SU-DHL-6 (cell line): ENCODE results near the gene PITHD1.
"Not testable (repeated sequence)": the region's sequence is repeated elsewhere in the genome, so short reads cannot be mapped to it uniquely, and the experiment has no call there.

Source experiments
- H2AFZ ChIP-seq: fragments of 200-600 bp; sonication (generic); 2 replicates; pipeline ENCODE4 v1.6.1; 2014; ENCODE audit warnings: low read depth, mild to moderate bottlenecking, moderate library complexity, mixed read lengths, antibody characterized with exemption, low read length; ENCODE audit not compliant: severe bottlenecking
- H3F3A ChIP-seq: fragments of 200-600 bp; shearing (Covaris generic); 2 replicates; pipeline ENCODE4 v1.6.0; 2016; ENCODE audit warnings: antibody characterized with exemption, mild to moderate bottlenecking; ENCODE audit not compliant: insufficient read depth
- H3K27ac ChIP-seq: fragments of 200-600 bp; sonication (generic); 2 replicates; pipeline ENCODE4 v1.5.1; 2016; ENCODE audit warnings: low read depth, mild to moderate bottlenecking, low read length, moderate library complexity, mixed read lengths
- H3K27me3 ChIP-seq: fragments of 200-600 bp; sonication (generic), shearing (Covaris generic); 2 replicates; pipeline ENCODE4 v1.6.0; 2014; ENCODE audit warnings: mild to moderate bottlenecking, low read length
- H3K36me3 ChIP-seq: fragments of 200-600 bp; sonication (generic); 2 replicates; pipeline ENCODE4 v1.6.1; 2014; ENCODE audit warnings: mild to moderate bottlenecking, low read length, mixed read lengths
- H3K4me2 ChIP-seq: fragments of 300-600, 200-600 bp; shearing (Covaris generic), sonication (generic); 2 replicates; pipeline ENCODE4 v1.6.0; 2014; ENCODE audit warnings: low read length, low read depth, mild to moderate bottlenecking; ENCODE audit not compliant: poor library complexity, severe bottlenecking
- H3K4me3 ChIP-seq: fragments of 200-600 bp; sonication (generic); 2 replicates; pipeline ENCODE4 v1.5.1; 2014; ENCODE audit warnings: antibody characterized with exemption, low read length, mild to moderate bottlenecking, mixed read lengths; ENCODE audit not compliant: insufficient read depth, poor library complexity, severe bottlenecking
- H3K79me2 ChIP-seq: fragments of 200-600 bp; sonication (generic); 2 replicates; pipeline ENCODE4 v1.6.1; 2014; ENCODE audit warnings: mild to moderate bottlenecking, low read length, moderate library complexity; ENCODE audit not compliant: insufficient read depth
- H3K9ac ChIP-seq: fragments of 200-600 bp; sonication (generic); 2 replicates; pipeline ENCODE4 v1.7.0; 2014; ENCODE audit warnings: mild to moderate bottlenecking, low read length
- H3K9me2 ChIP-seq: fragments of 200-600 bp; sonication (generic); replicated peaks from 2 replicates; pipeline ENCODE4 v1.6.1; 2014; ENCODE audit warnings: low read length; ENCODE audit not compliant: insufficient read depth
- H3K9me3 ChIP-seq: fragments of 200-600 bp; sonication (generic); 2 replicates; pipeline ENCODE4 v1.6.1; 2014; ENCODE audit warnings: low read length, mixed read lengths; ENCODE audit not compliant: insufficient read depth
- H4K20me1 ChIP-seq: fragments of 200-600 bp; sonication (generic); 2 replicates; pipeline ENCODE4 v1.6.1; 2014; ENCODE audit warnings: low read depth, mild to moderate bottlenecking, antibody characterized with exemption, low read length, moderate library complexity, mixed read lengths
- EZH2phosphoT487 ChIP-seq: fragments of 200-600 bp; sonication (generic), shearing (Covaris generic); conservative IDR thresholded peaks from 2 replicates; pipeline ENCODE4 v1.6.1; 2018; ENCODE audit warnings: mild to moderate bottlenecking, antibody characterized with exemption, low read length, moderate library complexity, mixed read lengths
- TF ChIP-seq, protein P1 (sequence below): fragments of 200-600 bp; sonication (generic); IDR thresholded peaks from one replicate; pipeline ENCODE4 v1.5.1; 2017; ENCODE audit warnings: antibody characterized with exemption, mild to moderate bottlenecking, low read length, moderate library complexity; ENCODE audit not compliant: insufficient read depth, poor library complexity, severe bottlenecking

PITHD1 gene

DNA sequence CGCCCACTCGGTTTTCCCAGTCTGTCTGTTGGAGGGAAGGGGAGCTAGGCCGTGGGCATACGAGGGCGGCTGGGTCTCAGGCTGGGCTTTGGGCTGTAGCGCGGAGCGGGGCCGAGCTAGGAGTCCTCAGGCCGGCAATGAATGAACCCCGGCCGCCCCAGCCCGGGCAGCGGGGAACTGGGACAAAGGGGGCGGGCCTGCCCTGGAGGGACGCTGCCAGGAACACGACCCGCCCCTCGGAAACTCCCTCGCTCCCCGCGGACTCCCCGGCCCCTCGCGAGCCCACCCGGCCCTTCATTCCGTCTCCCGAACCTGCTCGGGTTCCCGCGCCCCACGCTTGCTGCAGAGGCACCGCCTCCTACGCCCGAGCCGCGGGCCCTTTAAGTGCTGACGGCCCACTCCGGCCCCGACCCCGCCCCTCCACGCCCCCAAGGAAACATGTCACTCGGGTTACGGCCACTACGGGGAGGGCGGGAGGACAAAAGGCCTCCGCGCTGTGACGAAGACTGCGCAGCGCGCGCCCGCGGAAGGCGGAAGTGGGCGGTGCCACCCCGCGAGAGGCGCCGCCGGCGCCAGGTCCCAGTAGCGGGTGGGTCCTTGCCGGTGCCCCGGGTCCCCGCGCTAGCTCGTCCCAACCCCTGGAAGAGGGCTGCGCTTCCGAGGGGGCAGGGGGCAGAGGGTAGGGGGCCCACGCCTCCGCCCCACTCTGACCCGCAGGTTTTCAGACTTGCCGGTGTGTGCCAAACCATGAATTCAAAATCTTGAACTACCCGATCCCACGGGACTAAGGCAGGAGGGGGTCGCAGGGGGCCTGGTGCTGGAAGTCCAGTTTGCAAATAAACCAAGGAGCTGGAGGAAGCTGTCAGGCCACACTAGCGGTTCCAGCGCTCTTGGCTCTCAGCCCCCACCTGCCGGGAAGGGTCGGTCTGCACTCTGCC lies 22.5 kb downstream of the PITHD1 start, which contains the start of gene GALE:
Gene GALE, minus strand, starts transcription at position 355 of the 938 bp plus-strand sequence. CDS start 1,747 bp downstream, outside the sequence.
- Histone ChIP-seq H3K4me3 (peak within 1 kb of the TSS; percentile 86), H4K20me1 (no peaks in the 10 kb centered on the region), H2AFZ (peak within 1 kb of the TSS; percentile 69), H3K79me2 (no peaks in the 10 kb centered on the region), H3K9ac (peak within 1 kb of the TSS; percentile 86), H3K27me3 (no peaks in the 10 kb centered on the region), H3K9me2 (no peaks in the 10 kb centered on the region), H3K9me3 (no peaks in the 10 kb centered on the region), H3K36me3 (no peaks in the 10 kb centered on the region), H3K27ac (peak within 1 kb of the TSS; percentile 23), H3K4me2 (peak within 1 kb of the TSS; percentile 69), H3F3A (no peaks in the 10 kb centered on the region; the same call in 1 of the 2 replicates)
- TF ChIP-seq EZH2phosphoT487 = no peak
- TF ChIP-seq, protein P1, sequence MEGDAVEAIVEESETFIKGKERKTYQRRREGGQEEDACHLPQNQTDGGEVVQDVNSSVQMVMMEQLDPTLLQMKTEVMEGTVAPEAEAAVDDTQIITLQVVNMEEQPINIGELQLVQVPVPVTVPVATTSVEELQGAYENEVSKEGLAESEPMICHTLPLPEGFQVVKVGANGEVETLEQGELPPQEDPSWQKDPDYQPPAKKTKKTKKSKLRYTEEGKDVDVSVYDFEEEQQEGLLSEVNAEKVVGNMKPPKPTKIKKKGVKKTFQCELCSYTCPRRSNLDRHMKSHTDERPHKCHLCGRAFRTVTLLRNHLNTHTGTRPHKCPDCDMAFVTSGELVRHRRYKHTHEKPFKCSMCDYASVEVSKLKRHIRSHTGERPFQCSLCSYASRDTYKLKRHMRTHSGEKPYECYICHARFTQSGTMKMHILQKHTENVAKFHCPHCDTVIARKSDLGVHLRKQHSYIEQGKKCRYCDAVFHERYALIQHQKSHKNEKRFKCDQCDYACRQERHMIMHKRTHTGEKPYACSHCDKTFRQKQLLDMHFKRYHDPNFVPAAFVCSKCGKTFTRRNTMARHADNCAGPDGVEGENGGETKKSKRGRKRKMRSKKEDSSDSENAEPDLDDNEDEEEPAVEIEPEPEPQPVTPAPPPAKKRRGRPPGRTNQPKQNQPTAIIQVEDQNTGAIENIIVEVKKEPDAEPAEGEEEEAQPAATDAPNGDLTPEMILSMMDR = no peak

DNA sequence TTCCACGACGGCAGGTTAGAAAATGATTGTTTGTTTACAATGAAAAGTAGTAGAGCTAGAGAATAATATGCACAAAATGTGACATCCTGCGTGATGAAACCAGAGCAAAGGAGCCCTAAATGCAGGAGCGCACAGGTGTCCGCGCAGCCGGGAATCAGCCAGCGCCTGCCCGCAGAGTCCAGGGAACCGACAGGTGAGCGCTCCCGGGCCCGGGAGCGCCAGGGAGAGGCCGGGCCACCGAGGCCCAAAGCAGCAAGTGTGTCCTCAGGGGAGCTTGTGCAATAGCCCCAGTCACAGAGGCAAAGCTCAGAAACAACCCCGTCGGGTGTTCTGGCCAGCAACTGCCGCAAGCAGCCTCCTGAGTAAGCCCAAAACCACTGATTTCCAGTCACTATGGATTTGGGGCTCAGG lies 23.1 kb downstream of the PITHD1 start:
- no peak overlapping the region for H2AFZ ChIP-seq
- H4K20me1 ChIP-seq = no peaks in the 10 kb centered on the region
- 0 out of 2 replicates have a peak overlapping the region, but pooled peaks have one; percentile 23 for H3K27ac ChIP-seq
- peak overlapping the region; percentile 86 for H3K9ac ChIP-seq
- no peaks in the 10 kb centered on the region for H3K79me2 ChIP-seq
- H3K9me2 ChIP-seq = no peaks in the 10 kb centered on the region
- H3F3A ChIP-seq = no peaks in the 10 kb centered on the region; the same call in 1 of the 2 replicates
- no peaks in the 10 kb centered on the region for H3K9me3 ChIP-seq
- H3K4me2 ChIP-seq = peak overlapping the region; percentile 69
- H3K4me3 ChIP-seq = peak overlapping the region; percentile 86
- no peaks in the 10 kb centered on the region for H3K36me3 ChIP-seq
- H3K27me3 ChIP-seq = no peaks in the 10 kb centered on the region
- TF ChIP-seq, protein P1 = no peak
- TF ChIP-seq EZH2phosphoT487 = no peak

DNA sequence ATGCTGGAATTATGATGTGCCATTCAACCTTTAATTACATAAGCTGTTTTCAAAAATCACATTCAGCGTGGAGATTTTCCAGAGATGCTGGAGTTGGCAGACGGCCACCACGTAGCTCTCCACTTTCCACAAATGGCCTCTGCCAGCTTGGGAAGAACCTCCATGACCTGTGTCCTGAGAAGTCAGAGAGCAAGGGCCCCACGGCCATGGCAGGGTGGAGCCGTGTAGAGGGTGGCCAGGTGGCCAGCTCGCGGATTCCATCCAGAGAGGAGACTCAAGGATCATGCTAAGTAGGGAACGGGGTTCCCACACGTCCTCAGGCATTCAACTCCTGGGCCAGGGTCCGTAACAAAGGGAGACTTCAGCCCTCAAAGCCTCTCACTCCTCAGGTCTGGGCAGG lies 23.7 kb downstream of the PITHD1 start:
- peak overlapping the region; percentile 86 for H3K4me3 ChIP-seq
- no peaks in the 10 kb centered on the region for H3K79me2 ChIP-seq
- no peaks in the 10 kb centered on the region for H4K20me1 ChIP-seq
- no peaks in the 10 kb centered on the region for H3K9me3 ChIP-seq
- H3K9ac ChIP-seq = 0 out of 2 replicates have a peak overlapping the region, but pooled peaks have one; percentile 86
- TF ChIP-seq EZH2phosphoT487 = no peak
- TF ChIP-seq, protein P1 = no peak
- no peak overlapping the region for H3K27ac ChIP-seq
- H3K36me3 ChIP-seq = no peaks in the 10 kb centered on the region
- no peak overlapping the region for H2AFZ ChIP-seq
- H3K27me3 ChIP-seq = no peaks in the 10 kb centered on the region
- H3K9me2 ChIP-seq = no peaks in the 10 kb centered on the region
- no peaks in the 10 kb centered on the region; the same call in 1 of the 2 replicates for H3F3A ChIP-seq
- H3K4me2 ChIP-seq = peak overlapping the region; percentile 69

DNA sequence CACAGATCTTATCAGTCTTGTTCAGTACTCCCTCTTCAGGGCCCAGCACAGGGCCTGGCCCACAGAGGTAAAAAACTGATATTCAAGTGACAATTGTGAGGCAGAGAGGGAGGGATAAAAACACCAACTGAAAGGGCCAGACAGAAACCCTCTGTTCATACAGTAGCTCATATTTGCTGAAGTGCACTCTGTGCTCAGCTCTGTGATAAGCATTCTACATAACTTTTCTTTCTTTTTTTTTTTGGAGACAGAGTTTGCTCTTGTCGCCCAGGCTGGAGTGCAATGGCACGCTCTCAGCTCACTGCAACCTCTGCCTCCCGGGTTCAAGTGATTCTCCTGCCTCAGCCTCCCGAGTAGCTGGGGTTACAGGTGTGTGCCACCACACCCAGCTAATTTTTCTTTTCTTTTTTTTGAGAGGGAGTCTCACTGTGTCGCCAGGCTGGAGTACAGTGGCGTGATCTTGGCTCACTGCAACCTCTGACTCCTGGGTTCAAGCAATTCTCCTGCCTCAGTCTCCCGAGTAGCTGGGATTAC lies 24.7 kb downstream of the PITHD1 start:
- not testable (repeated sequence) for H3K27ac ChIP-seq, H3K27me3 ChIP-seq, H3K9ac ChIP-seq, H3K79me2 ChIP-seq, H3K9me2 ChIP-seq, H3K36me3 ChIP-seq, H3K9me3 ChIP-seq, H4K20me1 ChIP-seq, H3K4me3 ChIP-seq, H2AFZ ChIP-seq, H3K4me2 ChIP-seq, H3F3A ChIP-seq
